ENCODE measurements around the gene FIBCD1.
"Not testable (repeated sequence)": the region's sequence is repeated elsewhere in the genome, so short reads cannot be mapped to it uniquely, and the experiment has no call there.

The FIBCD1 gene

DNA sequence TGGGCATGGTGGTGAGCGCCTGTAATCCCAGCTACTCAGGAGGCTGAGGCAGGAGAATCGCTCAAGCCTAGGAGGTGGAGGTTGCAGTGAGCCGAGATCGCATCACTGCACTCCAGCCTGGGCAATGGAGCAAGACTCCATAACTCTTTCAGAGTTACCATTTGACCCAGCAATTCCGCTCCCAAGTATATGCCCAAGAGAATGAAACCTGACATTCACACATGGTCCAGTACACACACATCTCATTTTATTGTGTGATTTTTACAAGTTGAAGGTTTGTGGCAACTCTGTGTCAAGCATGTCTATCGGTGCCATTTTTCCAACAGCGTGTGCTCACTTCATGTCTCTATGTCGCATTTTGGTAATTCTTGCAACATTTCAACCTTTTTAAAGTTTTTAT, 24.9 kb upstream of the FIBCD1 start:
- Mint-ChIP-seq H3K4me3 (no peak overlapping the region), H3K36me3 (ENCODE audit: low read depth) (peaks cover under 1% of the 10 kb centered on the region), H3K9me3 (peaks cover 3% of the 10 kb centered on the region), H3K27ac (no peak overlapping the region), H3K4me1 (ENCODE audit: low read depth) (no peaks in the 10 kb centered on the region), H3K27me3 (ENCODE audit: low read depth) (no peaks in the 10 kb centered on the region)

DNA sequence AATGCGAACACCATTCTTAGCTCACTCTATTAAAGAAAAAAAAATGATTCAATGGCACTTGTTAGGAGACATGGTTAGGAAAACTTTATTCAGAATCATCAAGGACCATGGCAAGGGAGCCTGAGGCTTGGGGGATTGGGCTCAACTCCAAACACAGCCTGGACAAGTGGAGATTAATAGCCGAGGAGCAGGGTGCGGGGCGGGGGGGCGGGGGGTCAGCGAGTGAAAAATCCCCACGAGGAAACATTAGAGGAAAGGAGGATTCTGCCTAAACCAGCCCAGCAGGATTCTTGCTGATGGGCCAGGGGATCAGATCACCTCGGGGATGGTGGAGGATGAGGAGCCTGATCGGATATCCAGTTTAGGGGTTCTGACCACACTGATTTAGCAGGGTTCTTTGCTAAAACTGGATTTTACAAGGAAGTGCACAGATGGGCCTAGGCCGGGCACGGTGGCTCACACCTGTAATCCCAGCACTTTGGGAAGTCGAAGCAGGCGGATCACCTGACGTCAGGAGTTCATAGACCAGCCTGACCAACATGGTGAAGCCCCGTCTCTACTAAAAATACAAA, 24.4 kb upstream of the FIBCD1 start:
- H3K9me3 Mint-ChIP-seq, result peaks cover 6% of the 10 kb centered on the region
- no peaks in the 10 kb centered on the region for H3K27me3 Mint-ChIP-seq (ENCODE audit: low read depth)
- H3K27ac Mint-ChIP-seq, result no peak overlapping the region
- H3K4me3 Mint-ChIP-seq, result no peak overlapping the region
- no peaks in the 10 kb centered on the region for H3K4me1 Mint-ChIP-seq (ENCODE audit: low read depth)
- H3K36me3 Mint-ChIP-seq (ENCODE audit: low read depth), result peaks cover 2% of the 10 kb centered on the region

DNA sequence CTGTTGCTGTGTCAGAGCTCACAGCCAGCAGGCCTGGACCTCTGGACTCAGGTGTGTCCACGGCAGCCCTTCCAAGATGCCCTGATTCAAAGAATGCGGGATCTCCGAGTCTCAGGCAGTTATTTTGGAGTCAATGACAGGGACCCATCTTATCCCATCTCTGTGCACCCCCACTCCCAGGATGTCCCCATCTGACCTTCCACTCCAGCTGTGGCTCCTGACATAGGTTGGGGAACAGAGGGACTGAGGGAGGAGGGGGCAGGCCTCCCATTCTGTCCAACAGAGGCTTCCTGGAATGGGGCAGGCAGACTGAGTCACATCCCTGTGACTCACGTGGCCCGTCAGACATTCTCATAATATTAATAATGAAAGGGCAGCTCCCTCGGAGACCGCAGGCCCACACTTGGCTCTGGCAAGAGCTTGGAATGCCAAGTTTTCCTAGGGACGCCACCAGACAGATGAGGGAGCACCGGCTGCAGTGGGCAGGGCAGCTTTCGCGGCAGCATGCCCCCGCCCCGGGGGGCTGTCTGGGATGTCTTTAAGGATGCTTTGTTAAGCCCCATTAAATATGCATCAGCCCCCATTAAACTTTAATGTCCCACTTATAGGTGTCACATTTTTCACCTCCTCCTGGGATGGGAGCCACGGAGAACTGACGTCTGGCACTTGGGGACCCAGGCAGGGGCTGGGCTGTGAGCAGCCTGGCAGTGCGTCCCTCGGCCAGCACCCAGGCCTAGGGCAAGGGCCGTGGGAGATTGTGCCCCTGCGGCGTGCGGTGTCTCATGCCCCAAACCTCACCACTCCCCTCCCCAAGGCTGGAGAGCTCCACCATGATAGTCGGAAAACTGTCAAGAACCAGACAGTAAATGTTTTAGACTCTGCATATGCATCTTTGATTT, 23.6 kb upstream of the FIBCD1 start:
- Mint-ChIP-seq H3K27me3 (ENCODE audit: low read depth) (no peaks in the 10 kb centered on the region), H3K36me3 (ENCODE audit: low read depth) (peaks cover 2% of the 10 kb centered on the region), H3K27ac (no peak overlapping the region), H3K4me1 (ENCODE audit: low read depth) (no peaks in the 10 kb centered on the region), H3K4me3 (no peak overlapping the region), H3K9me3 (peaks cover 6% of the 10 kb centered on the region)

DNA sequence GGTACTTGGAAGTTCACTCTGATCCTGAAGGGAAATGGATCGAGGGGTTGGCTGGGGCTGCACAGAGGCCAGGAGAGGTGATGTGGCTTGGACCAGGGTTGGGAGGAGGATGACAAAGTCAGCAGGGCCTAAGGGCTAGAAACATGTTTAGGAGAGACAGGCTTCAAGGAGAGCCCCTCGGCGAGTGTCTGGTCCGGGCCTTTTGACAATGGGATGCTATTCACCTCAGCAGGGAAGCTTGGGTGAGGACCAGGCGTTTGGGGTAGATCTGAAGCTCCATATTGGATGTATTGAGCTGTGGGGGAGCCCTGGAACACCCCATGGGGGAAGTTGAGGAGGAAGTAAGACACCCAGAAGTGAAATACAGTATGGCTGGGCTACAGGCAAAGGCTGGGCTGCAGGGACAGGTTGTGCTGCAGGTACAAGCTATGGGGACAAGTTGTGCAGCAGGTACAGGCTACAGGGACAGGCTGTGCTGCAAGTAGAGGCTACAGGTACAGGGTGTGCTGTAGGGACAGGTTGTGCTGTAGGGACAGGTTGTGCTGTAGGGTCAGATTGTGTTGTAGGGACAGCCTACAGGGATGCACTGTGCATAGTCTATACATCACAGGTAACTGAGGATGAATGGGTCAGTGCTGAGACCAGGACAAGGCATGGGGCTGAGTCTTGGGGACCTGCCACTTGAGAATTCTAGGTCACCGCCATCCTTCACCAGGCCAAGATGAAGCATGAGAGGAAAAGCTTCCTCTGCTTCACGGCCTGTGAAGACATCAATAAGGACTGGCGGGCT, 22.7 kb upstream of the FIBCD1 start:
- Mint-ChIP-seq H3K27ac (no peak overlapping the region), H3K27me3 (ENCODE audit: low read depth) (no peaks in the 10 kb centered on the region), H3K4me1 (ENCODE audit: low read depth) (no peaks in the 10 kb centered on the region), H3K9me3 (peaks cover 6% of the 10 kb centered on the region), H3K4me3 (no peak overlapping the region), H3K36me3 (ENCODE audit: low read depth) (peaks cover 2% of the 10 kb centered on the region)

DNA sequence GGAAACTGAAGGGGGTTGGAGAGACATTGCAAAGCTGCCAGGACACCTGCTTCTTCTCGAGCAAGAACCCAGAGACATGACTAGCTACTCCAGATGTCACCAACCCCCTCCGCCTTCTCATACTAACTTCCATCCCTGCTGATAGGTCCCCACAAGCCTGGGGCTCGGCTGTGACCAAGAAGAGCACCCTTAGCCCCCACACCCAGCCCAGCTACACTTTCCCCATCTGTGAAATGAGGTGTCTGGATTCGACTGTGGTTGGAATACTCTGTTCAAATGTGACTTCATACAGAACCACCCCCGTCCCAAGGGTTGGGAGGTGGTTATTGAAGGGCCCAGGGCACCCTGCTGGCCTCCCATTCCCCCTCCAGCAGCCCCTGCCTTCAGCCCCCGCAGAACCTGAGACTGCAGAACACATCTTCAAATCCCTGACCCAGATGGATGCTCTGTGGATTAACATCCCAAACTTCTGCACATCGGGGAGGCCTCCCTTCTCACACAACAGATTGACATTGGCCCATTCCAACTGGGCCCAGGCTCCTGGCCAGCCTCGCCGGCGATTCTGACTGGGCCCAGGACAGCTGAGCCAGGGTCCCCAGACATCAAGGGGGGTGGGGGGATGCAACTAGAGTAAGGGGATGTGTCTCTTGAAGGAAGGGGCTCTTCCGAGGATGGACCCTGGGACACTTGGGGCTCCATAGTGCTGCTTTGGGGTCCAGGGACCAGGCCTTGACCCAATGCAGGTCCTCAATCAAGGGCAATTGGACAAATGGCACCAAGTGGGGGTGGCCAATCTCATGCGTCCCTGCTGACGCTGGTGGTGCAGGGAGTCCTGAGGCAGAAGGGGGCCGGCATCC, 21.7 kb upstream of the FIBCD1 start:
- Mint-ChIP-seq H3K27ac (no peak overlapping the region), H3K27me3 (ENCODE audit: low read depth) (no peaks in the 10 kb centered on the region), H3K4me1 (ENCODE audit: low read depth) (no peaks in the 10 kb centered on the region), H3K36me3 (ENCODE audit: low read depth) (peaks cover 2% of the 10 kb centered on the region), H3K4me3 (no peak overlapping the region), H3K9me3 (peaks cover 11% of the 10 kb centered on the region)

DNA sequence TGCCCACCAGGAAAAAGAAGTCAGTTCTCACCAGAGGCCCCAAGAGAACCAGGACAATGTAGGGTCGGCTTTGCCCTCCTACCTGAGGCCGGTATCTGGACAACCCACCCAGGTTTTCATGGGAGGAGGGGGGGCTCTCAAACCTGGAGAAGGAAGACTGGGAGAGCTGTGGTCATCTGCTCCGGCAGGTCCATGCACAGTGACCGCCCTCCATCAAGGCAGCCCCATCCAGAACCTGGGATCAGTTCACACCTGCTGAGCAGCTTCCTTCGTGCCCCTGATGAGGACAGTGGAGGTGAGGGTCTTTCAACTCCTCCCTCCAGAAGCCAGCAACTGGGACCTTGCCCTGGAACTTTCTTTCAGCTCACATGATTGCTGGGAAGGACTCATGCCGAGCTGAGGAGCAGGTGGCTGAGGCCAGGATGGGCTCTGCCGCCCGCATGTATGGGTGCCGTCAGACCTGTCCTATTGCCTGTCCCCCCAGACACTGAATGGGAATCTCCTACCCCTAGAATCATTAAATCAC, 20.8 kb upstream of the FIBCD1 start:
- Mint-ChIP-seq H3K4me3 (no peak overlapping the region), H3K27me3 (ENCODE audit: low read depth) (no peaks in the 10 kb centered on the region), H3K36me3 (ENCODE audit: low read depth) (peaks cover 2% of the 10 kb centered on the region), H3K4me1 (ENCODE audit: low read depth) (no peaks in the 10 kb centered on the region), H3K27ac (no peak overlapping the region), H3K9me3 (peaks cover 11% of the 10 kb centered on the region)

DNA sequence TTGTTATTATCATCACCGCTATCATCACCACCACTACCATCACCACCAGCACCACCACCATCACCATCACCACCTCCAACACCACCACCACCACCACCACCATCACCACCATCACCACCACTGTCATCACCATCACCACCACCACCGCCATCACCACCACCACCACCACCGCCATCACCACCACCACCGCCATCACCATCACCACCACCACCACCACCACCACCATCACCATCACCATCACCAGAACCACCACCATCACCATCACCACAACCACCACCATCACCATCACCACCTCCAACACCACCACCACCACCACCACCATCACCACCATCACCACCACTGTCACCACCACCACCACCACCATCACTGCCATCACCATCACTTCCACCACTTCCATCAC, 19.5 kb upstream of the FIBCD1 start:
- H3K27ac Mint-ChIP-seq, result peak overlapping the region; percentile 42

DNA sequence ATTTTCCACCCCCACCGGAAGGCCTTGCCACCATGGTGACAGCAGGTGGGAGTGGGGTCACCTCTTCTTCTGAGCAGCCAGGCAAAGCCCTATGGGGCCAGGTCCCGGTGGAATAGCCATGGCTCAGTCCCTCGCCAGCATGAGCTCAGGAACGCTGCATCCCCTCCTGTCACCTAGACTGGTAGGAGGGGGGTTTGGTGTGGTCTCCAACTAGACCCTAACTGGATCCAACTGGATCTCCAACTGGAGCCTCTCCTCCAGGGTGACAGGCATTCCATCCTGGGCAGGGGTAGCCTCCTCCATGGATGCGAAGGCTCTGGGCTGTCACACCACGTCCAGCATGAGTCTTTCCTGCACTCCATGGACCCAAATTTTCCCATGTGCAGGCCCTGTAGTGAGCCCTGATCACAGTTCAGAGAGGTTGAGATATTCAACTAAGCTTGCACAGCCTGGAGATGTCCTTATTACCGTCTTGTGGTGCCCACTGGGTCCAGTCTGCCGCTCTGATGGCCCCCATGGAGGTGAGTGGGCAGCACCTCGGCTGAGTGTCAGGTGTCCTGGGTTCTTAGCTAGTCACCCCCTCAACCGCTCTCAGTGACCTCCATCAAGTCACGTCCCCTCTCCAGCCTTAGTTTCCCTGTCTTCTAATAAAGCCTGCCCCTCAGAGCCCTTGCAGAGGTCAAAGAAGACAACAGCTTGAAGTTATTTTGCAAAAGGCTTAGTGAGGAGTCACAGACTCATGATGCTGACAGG, 18.6 kb upstream of the FIBCD1 start:
- H3K27me3 Mint-ChIP-seq (ENCODE audit: low read depth), result no peaks in the 10 kb centered on the region
- peaks cover 11% of the 10 kb centered on the region for H3K9me3 Mint-ChIP-seq
- no peak overlapping the region for H3K27ac Mint-ChIP-seq
- H3K4me3 Mint-ChIP-seq, result no peak overlapping the region
- H3K4me1 Mint-ChIP-seq (ENCODE audit: low read depth), result no peaks in the 10 kb centered on the region
- peaks cover 2% of the 10 kb centered on the region for H3K36me3 Mint-ChIP-seq (ENCODE audit: low read depth)

More for the DNA sequence above, 19.5 kb upstream of the FIBCD1 start:
- H3K36me3 Mint-ChIP-seq (ENCODE audit: low read depth); H3K27me3 Mint-ChIP-seq (ENCODE audit: low read depth); H3K4me1 Mint-ChIP-seq (ENCODE audit: low read depth); H3K4me3 Mint-ChIP-seq: not testable (repeated sequence)
- H3K9me3 Mint-ChIP-seq, result peaks cover 11% of the 10 kb centered on the region

DNA sequence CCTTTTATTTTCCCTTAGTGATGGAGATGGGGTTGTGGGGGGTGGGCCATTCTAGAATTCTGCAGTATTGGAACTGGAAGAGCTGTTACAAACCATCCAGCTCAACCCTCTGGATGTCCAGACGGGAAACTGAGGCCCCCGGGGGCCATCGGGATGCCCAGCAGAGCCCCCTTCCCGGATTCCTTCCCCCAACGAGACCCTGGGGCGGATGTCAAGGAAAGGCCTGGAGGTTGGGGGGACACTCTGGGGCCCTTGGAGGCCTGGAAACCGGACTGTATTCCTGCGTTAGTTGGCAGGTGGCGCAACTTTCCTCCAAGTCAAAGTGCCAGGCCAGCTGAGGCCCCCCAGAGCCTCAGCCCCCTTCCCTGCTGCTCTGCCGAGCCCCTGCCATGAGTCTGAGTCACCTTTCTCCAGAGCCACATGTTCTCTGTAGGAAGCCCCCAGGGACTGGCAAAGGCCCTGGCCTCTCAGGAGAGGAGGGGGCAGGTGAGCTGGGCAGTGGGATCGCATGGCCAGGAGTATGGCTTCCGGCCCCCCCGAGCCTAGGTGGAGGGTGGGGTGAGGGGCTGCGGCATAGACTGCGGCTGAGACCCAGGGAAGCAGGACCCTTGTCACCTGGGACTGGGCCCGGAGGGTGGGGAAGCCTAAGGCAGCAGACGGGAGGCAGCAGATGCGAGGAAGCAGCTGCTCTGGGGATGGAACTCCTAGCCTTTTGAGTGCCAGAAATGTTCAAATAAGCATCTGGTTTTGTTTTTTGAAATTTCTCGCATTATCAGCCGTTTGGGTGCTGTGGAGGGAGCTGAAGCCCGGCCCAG, 17.8 kb upstream of the FIBCD1 start:
- H3K4me3 Mint-ChIP-seq, result no peak overlapping the region
- H3K36me3 Mint-ChIP-seq (ENCODE audit: low read depth), result peaks cover 2% of the 10 kb centered on the region
- no peaks in the 10 kb centered on the region for H3K4me1 Mint-ChIP-seq (ENCODE audit: low read depth)
- H3K27me3 Mint-ChIP-seq (ENCODE audit: low read depth), result no peaks in the 10 kb centered on the region
- peaks cover 11% of the 10 kb centered on the region for H3K9me3 Mint-ChIP-seq
- no peak overlapping the region for H3K27ac Mint-ChIP-seq

DNA sequence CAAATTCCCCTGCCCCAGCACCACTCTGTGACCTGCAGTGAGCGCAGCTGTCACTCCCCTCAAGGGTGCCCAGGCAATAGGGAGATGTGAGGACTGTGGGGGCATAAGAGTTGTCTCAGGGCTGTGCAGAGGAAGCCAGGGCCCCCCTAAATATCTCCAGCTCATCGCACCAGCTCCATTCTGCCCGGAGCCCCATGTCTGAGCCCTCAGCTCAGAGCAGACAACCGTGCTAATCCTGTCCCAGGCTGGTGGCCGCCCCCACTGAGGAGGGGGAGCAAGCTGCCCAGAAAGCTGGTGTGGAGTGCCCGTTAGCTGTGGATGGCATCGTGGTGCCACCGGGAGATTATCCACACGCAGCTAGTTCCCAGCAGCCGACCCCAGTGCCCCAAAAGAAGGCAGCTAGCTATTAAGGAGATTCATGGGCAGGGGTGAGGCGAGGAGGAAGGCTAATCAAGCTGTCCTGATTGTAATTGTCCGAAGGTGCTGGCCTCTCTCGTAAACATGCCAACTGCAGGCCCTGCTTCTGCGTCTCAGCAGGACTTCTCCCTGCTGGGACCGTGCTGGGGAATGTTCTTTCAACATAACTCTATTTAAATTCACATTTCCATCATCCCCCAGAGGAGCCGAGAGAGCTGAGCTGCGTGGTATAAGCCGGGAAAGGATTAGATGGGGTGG, 17.0 kb upstream of the FIBCD1 start:
- no peaks in the 10 kb centered on the region for H3K4me1 Mint-ChIP-seq (ENCODE audit: low read depth)
- H3K36me3 Mint-ChIP-seq (ENCODE audit: low read depth), result peaks cover 2% of the 10 kb centered on the region
- H3K27me3 Mint-ChIP-seq (ENCODE audit: low read depth), result no peaks in the 10 kb centered on the region
- peaks cover 12% of the 10 kb centered on the region for H3K9me3 Mint-ChIP-seq
- no peak overlapping the region for H3K27ac Mint-ChIP-seq
- no peak overlapping the region for H3K4me3 Mint-ChIP-seq

DNA sequence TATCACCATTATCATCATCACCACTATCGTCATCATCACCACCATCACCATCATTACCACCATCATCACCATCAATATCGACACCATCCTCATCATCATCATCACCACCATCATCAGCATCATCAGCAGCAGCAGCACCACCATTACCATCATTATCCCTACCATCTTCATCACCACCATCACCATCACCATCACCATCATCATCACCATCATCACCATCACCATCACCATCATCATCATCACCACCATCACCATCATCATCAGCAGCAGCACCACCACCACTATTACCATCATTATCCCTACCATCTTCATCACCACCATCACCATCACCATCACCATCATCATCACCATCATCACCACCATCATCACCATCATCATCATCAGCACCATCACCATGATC, 15.9 kb upstream of the FIBCD1 start:
- H3K9me3 Mint-ChIP-seq, result peaks cover 18% of the 10 kb centered on the region
- not testable (repeated sequence) for H3K4me1 Mint-ChIP-seq (ENCODE audit: low read depth); H3K27ac Mint-ChIP-seq; H3K36me3 Mint-ChIP-seq (ENCODE audit: low read depth); H3K27me3 Mint-ChIP-seq (ENCODE audit: low read depth); H3K4me3 Mint-ChIP-seq

DNA sequence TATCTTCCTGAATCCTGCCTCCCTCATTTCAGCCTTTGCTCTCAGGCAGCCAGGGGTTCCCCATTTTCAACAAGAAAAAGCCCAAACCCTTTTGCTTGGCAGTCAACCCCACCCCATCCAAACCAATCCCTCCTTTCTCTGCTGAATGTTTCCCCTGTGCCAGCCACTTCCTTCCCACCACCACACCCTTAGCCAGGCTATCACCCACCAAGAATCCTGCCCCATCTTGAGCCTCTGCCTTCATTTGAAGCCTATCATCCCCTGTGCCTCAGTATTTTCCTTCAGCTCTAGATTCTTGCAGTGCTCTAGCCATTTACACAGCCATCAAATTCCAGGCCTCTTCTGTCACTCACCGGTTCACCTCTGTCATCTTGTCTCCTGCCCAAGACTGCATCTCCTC, 15.3 kb upstream of the FIBCD1 start:
- Mint-ChIP-seq H3K27me3 (ENCODE audit: low read depth) (no peaks in the 10 kb centered on the region), H3K4me3 (no peak overlapping the region), H3K4me1 (ENCODE audit: low read depth) (no peaks in the 10 kb centered on the region), H3K9me3 (peaks cover 18% of the 10 kb centered on the region), H3K36me3 (ENCODE audit: low read depth) (peaks cover 2% of the 10 kb centered on the region), H3K27ac (no peak overlapping the region)
